Natural killer cell (primary cell): ENCODE data around the gene TYRO3. TPM values are rescaled to one million over a fixed set of nuclear protein-coding genes. Genes with fewer than 3 reads are reported as not detected.

ENCODE experiments used
- total RNA-seq, 4 donors: library from RNA; stranded (reverse); fragments of 120-200 nt in 1 of 4; gene quantifications; one replicate each; pipeline versions ENCODE4 v1.2.3 to v1.2.4, GENCODE V29; 2013 to 2022

The TYRO3 gene
- total RNA-seq, 3 donors from 2014 or later (not counting 1 experiment from before 2014, with no cell fraction given), result 0.25 to 0.80 (median 0.36) TPM

Other genes with a start within 250 kb of the TYRO3 start
- under 1 TPM in 2 of 3 donors, not detected in 1; 0.29 to 0.64 TPM for gene OIP5, start 226.6 kb upstream of the TYRO3 start, total RNA-seq
- gene NUSAP1, start 226.3 kb upstream of the TYRO3 start, total RNA-seq, result 1 to 10 TPM; 5.6 to 9.4 (median 7.6) TPM
- gene NDUFAF1, start 156.7 kb upstream of the TYRO3 start, total RNA-seq, result 1 to 10 TPM; 6.1 to 6.3 (median 6.2) TPM
- 10 to 100 TPM; 35.8 to 53.1 (median 42.7) TPM for gene RTF1, start 142.1 kb upstream of the TYRO3 start, total RNA-seq
- not detected for gene ITPKA, start 65.3 kb upstream of the TYRO3 start, total RNA-seq
- gene LTK, start 45.4 kb upstream of the TYRO3 start, total RNA-seq, result 1 to 10 TPM in 2 of 3 donors, under 1 TPM in 1; 0.56 to 4.9 (median 1.7) TPM
- 10 to 100 TPM; 21.2 to 27.7 (median 27.4) TPM for gene RPAP1, start 15.0 kb upstream of the TYRO3 start, total RNA-seq
- gene MGA, start 101.2 kb downstream of the TYRO3 start, total RNA-seq, result 10 to 100 TPM; 54.9 to 75.0 (median 71.3) TPM
- 10 to 100 TPM; 44.8 to 55.4 (median 49.0) TPM for gene MAPKBP1, start 215.3 kb downstream of the TYRO3 start, total RNA-seq